HG03039 (cell line): ENCODE measurements around the gene APOBEC2.

Source experiments
- ATAC-seq: cut with Tn5 transposase; IDR thresholded peaks from one replicate; pipeline ENCODE4 v1.9.1; 2021; ENCODE audit warnings: mild to moderate bottlenecking, moderate library complexity; ENCODE audit not compliant: unreplicated experiment

APOBEC2 gene

GRCh38 chr6:41058783-41059181 lies 5.8 kb downstream of the APOBEC2 start:
- ATAC-seq: no peak

- ATAC-seq: no peak
Observed at GRCh38 chr6:41059556-41059955, 6.6 kb downstream of the APOBEC2 start.

DNA sequence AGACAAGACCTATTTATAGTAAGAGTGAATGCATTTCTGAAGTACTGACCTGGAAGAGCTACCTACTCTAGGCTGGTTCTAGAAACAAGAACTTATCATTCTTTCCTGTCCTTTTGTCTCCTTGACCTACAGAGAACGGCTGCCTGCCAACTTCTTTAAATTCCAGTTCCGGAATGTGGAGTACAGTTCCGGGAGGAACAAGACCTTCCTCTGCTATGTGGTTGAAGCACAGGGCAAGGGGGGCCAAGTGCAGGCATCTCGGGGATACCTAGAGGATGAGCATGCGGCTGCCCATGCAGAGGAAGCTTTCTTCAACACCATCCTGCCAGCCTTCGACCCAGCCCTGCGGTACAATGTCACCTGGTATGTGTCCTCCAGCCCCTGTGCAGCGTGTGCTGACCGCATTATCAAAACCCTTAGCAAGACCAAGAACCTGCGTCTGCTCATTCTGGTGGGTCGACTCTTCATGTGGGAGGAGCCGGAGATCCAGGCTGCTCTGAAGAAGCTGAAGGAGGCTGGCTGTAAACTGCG lies 8.3 kb downstream of the APOBEC2 start:
- ATAC-seq: no peak

DNA sequence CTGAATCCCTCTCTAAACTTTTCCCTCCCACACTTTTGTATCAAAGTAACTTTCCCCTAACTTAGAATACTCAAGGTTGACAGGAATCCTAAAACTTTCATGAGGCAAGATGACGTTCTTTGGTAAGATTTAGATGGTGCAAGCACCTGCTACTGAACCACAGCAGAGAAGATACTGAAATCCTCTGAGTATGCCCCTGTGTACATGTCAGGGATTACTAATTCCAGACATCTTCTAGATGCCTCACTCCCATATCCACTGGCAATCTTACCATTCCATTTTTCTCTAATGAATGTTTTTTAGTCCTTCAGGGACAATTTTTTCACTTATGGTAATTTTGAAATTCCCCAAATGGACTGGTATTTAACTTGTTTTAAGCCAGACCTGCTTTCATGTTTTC lies 9.1 kb downstream of the APOBEC2 start:
- ATAC-seq: no peak

DNA sequence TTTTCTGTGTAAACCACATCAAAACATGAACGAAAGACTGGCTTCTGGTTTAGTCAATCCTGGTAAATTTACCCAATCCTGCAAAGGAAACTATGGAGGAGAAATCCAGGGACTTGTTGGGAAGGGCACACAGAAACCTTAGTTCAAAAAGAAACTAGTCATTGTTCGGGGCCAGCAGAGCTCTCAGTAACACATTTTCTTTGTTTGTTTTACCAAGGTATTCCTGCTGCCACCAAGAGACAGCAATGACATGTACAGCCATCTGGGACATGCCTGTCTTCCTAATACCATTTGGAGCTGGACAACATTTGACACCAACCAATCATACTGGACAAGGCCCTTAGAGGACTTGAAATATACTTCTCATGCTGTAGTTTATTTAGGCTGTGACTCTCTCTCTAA lies 10.9 kb downstream of the APOBEC2 start:
- no peak for ATAC-seq

DNA sequence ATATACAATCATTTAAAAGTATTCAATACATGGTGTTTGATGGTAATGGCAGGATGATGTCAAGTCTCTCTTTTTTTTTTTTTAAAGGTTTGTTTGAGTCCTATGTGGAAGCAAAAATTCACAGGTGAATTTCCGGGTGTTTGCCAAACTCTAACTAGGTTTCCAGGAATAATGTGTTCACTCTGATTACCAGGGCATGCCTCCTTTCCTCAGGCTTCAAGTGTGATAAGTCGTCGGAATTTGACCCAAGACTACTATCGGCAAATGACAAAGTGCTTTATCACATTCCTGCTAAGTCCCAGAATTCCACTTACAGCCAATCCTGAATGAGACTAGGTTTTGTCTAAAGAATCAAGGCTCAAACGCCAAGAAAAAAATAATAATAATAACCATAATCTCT lies 11.8 kb downstream of the APOBEC2 start:
- no peak for ATAC-seq

GRCh38 chr6:41065550-41066026 lies 12.6 kb downstream of the APOBEC2 start:
- ATAC-seq: no peak

DNA sequence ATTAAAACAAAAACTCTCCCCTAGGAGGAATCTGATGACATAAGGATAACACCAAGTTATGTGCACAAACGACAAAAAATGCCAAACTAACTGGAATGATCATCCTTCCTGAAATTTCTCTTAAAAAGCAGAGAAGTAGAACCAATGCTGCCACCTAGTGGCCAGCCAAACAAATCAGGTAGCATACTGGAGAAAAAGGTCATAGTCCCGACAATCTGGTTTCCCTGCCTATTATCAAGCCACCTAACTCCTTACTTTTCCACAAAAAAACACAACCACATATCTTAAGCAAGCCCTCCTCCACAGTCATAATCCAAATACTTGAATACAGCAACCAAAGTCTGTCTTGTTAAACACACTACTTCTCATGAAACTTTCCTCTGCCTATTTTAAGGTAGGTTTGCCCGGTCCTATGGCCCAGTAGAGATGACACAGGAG lies 13.9 kb downstream of the APOBEC2 start:
- ATAC-seq: no peak

- no peak for ATAC-seq
Observed at GRCh38 chr6:41071501-41071922, 18.5 kb downstream of the APOBEC2 start.

GRCh38 chr6:41071923-41072835 lies 19.2 kb downstream of the APOBEC2 start, which contains the start of gene OARD1:
Gene OARD1, minus strand, starts transcription at chr6:41072356. Its CDS starts 722 bp downstream, at chr6:41071634.
- ATAC-seq: peak; percentile 55

DNA sequence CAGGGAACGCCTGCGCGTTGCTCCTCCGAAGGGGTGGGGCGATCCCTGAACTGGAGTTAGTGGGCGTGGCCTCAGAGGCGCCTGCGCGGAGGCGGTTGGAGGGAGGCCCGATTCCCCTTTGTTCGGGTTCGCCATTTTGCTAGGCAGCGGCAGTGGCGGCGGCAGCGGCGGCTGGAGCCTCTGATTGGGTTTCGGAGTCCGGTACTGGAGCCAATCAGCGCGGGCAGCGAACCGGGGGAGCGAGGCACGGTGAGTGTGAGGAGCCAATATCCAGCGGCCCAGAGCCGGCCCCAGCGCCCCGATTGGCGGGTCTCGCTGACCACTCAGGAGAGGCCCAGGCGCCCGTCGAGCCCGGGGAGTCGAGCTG lies 19.8 kb downstream of the APOBEC2 start, which contains the start of gene NFYA:
NFYA (plus strand) TSS at position 139 of the 367 bp plus-strand sequence. CDS start 6,116 bp downstream, outside the sequence.
- peak; percentile 59 for ATAC-seq

DNA sequence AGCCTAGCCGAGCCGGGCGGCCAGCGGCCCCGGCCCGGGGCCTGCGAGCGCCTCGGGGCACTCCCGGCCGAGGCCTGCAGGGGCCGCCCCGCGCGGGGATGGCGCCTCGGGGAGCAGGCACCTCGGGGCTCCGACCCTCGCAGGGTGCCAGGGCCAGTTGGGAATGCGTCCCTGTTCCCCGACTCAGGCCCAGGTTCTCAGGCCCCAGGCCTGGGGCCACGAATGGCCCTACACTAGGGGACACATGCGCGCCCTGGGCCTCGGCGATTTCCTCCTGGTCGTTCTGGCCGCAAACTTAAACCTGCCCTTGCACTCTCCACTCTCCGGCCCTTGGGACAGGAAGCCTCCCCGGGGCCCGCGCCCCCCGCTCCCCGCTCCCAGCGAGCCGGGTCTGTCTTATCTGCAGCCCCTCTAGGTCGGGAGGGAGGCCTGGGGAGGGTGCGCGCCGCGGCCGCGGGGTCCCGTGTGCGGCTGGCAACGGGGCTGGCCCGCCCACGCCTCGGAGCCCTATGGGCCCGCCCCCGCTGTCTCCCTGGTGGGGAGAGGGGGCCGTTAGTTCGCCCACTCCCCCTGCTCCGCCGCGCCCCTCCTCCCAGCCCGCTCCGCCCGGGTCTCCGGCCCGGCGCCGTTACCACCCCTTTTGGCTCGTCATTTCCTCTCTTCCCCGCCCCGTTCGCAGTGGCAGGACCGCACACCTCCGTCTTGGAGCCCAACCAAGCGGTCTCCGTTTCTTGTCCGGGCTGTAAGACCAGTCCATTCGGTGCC lies 20.4 kb downstream of the APOBEC2 start:
- ATAC-seq: peak; percentile 25

DNA sequence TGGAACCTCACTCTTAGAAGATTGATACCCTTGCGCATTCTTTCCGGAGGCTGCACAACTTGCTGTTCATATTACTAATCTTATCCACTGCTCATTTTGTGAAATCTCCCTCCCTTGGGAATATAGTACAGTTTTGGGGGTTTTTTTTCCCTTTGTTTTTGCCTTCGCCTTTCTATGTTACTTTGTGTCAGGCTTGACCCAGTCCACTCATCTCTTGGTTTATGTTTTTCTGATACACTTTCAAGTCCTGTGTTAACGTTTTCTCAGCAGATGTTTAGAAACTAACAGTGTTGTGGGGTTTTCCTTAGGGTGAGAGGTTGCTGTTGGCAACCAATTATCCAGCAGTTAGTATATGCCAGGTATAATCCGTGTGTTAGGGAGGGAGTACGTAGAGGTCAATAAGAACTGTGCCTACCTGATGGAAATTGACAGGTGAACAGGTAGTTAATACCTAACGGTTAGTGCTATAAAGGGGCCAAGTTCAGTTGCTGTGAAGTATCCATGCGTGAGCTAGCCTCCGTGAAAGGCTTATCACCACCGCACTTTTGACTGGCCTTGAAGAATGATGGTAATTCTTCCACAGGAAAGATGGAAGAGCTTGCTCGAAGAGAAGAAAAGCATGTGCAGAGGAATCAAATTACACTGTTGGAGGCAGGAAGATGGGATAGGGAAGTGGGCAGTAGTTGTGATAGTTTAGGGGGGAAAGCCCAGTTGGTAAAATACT lies 21.1 kb downstream of the APOBEC2 start:
- no peak for ATAC-seq

DNA sequence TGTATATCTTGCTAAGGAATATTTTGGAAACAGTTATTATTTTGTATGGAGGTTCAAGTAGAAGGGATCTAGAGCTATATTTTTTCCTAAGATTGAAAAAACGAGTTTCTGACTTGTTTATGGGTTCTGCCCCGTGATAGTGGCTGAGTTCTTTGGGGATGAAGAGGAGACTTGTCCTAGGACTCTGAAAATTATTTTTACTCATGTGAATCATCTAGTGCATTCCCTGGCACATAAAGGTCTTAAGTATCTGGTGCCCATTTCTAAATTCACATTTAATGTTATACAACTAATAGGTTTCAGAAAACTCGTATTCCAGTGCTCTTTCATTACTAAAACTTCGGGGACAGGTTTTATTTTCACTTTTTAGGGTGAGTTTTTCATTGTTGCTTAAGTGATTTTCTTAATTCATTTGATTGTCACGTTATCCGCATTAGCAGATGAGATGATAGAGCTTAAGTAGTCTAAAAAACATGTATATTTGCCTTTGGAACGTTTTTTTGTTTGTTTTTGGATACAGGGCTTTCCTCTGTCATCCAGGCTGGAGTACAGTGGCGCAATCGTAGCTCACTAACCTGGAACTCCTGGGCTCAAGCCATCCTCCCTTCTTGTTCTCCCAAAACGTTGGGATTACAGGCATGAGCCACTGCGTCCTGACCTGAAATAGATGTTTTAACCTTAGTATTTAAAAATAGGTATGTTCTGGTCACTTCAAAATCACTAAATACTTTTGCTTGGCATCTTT lies 21.9 kb downstream of the APOBEC2 start:
- no peak for ATAC-seq

GRCh38 chr6:41075651-41076626 lies 22.9 kb downstream of the APOBEC2 start:
- ATAC-seq: no peak

DNA sequence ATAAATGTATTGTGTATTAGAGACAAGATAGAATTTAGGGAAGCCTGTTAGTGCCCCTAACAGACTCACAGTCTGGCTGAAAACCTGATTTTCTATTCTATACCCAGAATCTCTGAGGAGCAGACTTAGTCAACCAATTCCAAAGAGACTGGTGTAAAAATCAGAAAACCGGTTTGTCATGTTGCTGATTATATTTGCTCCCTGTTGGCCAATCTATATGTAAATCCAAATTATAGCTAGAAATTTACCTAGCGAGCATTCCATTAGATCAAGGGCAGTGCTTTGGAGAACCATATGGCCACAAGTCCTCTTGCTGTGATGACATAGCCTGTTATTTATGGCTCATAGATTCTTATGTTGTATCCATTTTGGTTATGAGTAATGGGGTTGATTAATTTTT lies 24.5 kb downstream of the APOBEC2 start:
- ATAC-seq: no peak

DNA sequence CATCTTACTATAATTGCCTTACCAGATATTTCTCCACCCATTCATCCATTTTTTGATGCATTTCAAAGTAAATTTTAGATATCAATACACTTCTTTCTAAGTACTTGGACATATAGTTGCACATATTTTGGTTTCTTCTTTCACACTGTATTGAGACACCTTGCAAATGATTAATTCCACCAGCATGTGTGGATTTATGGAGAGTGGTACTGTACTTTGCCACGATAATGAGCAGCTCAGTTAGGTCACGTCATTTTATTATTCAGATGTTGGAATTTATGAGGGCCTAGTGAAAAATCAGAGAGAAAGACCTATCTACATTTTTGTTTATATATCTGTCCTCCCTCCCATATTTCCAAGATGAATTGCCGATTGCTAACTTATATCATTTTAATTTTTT lies 25.1 kb downstream of the APOBEC2 start:
- ATAC-seq: no peak

DNA sequence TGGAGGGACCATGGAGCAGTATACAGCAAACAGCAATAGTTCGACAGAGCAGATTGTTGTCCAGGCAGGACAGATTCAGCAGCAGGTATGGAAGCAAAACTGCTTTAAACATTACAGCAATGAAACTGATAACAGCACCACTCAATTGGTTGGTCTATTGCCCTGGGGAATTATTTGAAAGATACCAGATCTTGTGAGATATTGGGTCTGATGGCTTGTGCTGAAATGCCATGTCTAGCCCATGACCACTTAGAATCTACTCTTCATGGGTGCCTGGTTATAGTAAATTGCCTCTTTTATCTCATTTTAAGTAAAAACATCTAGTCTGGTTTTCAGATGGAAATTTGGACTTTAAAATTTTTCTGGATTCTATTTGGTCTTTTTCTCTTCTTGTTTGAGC lies 26.1 kb downstream of the APOBEC2 start:
- ATAC-seq: no peak

- no peak for ATAC-seq
Observed at GRCh38 chr6:41080621-41081020, 27.6 kb downstream of the APOBEC2 start.
